Measurements from ENCODE around the gene CPEB4.

CPEB4 gene

GRCh38 chr5:173953528-173954090 is 65.5 kb downstream of the CPEB4 start:
- DNase-seq: no peak

- DNase-seq: no peak
These were observed 66.7 kb downstream of the CPEB4 start for GRCh38 chr5:173954671-173955521.

- DNase-seq: no peak
These were observed 72.8 kb downstream of the CPEB4 start for GRCh38 chr5:173960986-173961385.

- no peak for DNase-seq
These were observed 73.3 kb downstream of the CPEB4 start for GRCh38 chr5:173961418-173961817.

GRCh38 chr5:173962436-173962972 is 74.4 kb downstream of the CPEB4 start:
- DNase-seq: no peak

GRCh38 chr5:173963182-173963838 is 75.2 kb downstream of the CPEB4 start:
- no peak for DNase-seq

- peak; percentile 33 for DNase-seq
These were observed 75.8 kb downstream of the CPEB4 start for GRCh38 chr5:173963867-173964441.

- DNase-seq: no peak
These were observed 76.4 kb downstream of the CPEB4 start for GRCh38 chr5:173964506-173964905.

GRCh38 chr5:173967241-173967640 is 79.1 kb downstream of the CPEB4 start:
- no peak for DNase-seq

- DNase-seq: no peak
These were observed 80.1 kb downstream of the CPEB4 start for GRCh38 chr5:173968154-173968797.

GRCh38 chr5:173969167-173970049 is 81.3 kb downstream of the CPEB4 start:
- DNase-seq: no peak

GRCh38 chr5:173970878-173971650 is 82.9 kb downstream of the CPEB4 start:
- no peak for DNase-seq

- DNase-seq: no peak
These were observed 83.7 kb downstream of the CPEB4 start for GRCh38 chr5:173971681-173972345.

- no peak for DNase-seq
These were observed 84.4 kb downstream of the CPEB4 start for GRCh38 chr5:173972607-173972924.

GRCh38 chr5:173972925-173973615 is 84.9 kb downstream of the CPEB4 start:
- DNase-seq: peak; percentile 72

- no peak for DNase-seq
These were observed 85.4 kb downstream of the CPEB4 start for GRCh38 chr5:173973616-173973969.

GRCh38 chr5:173974688-173975239 is 86.6 kb downstream of the CPEB4 start:
- no peak for DNase-seq

- no peak for DNase-seq
These were observed 93.1 kb downstream of the CPEB4 start for GRCh38 chr5:173981185-173981761.

- no peak for DNase-seq
These were observed 96.1 kb downstream of the CPEB4 start for GRCh38 chr5:173984218-173984617.

Measured in CD4-positive, alpha-beta T cell treated with Interleukin-21 for 1 hour (primary cell).